GM18861 (cell line): ENCODE measurements around the gene PYGO2.
A peak's percentile ranks its signal among the peaks of the same experiment; 100 is the strongest.

Experiments used
- ATAC-seq: cut with Tn5 transposase; IDR thresholded peaks from one replicate; pipeline ENCODE4 v1.9.1; 2021; ENCODE audit not compliant: unreplicated experiment

Gene PYGO2

DNA sequence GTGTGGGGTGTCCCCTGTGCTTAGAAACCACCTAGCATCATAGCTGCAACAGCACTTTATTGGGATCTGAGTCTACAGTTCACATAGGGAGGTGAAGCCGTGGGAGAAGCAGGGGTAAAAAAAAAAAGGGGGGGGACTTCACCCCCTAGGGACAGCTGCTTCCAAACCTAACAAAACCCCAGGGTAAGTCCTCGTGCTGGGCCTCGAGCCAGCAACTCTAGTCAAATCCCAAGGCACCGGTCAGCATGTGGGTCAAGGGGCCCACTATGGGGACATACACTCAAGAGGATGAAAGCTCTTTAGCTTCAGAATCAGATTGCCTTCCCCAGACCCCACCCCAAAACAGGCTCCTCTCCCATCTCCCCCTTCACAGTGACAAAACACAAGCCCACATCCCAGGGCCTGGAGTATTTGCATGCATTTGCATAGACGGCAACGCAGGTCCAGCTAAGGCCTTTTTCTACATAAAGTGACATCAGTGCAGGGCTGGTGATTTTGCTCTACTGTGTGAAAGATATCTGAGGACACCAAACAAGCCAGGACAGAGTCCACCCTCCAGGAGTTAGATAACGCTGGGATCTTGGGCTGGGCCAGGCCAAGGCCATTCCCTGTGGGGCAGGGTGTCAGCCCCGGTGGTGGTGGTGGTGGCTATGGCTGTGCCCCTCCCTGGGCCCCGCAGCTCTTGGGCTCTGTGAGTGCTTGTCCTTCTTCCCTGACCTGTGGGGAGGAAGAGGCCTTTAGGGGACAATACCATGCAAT, 17.0 kb downstream of the PYGO2 start:
- no peak for ATAC-seq

DNA sequence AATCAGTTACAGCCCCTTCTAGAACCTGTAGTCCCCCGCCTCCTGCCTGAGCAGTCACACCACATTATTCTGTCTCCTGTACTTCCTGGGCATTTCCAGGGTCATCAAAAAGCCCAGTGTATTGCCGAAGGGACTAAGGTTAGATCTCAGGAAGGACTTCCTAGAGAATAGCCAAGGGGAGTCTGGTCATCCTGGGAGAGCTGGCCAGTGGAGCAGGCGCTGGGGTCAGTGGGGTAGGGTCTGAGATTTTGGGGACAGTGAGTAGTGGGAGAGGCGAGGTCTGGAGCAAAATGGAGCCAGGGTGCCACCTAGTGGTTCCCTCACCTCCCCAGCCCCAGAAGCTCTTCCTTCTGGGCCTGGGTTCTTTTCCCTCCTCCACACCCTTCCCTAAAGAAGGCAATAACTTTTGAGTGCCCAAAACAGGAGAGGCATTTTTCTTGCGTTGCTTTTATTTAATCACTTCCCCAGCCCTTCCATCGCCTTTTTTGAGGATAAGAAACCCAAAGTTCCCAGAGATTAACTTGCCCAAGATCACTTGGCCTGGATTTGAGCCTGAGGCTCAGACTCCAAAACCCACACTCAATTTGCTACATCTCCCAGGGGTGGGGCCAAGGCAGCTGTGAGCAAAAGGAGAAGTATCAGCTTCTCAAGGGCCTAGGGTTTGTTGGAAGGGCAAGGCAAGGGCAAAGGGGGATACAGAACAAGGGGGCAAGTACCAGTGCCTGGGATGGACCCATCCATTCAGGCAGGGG, 17.8 kb downstream of the PYGO2 start:
- no peak for ATAC-seq

DNA sequence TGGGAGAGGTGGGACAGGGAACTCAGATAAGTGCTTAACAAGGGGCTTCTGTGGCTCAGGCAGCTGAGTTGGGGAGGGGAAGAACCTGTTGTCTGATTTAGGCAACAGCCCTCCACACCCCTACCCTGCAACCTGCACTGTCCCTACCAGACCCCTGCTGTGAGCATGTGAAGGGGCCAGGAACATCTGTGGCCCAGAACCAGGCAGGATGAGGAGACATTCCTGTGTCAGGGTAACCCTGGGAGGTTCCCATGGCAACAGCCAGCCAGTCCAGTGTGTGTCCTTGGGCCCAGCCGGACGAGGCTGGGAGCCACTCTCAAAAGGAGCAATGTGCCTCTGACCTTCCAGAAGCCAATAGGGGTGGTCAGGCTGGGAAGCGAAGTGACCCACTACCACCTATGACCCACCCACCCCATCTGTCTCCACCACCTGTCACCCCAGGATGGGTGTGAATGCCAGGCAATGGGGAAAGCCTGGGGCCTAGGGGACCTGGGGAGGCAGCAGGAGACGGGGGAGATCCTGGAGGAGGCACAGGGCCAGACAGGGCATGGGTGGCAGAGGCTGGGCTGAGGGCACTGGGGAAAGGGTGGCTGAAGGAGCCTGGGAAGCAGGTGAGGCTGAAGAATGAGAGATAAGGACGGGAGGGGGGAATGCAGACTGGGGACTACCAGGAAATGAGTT, 20.1 kb downstream of the PYGO2 start:
- ATAC-seq = no peak

DNA sequence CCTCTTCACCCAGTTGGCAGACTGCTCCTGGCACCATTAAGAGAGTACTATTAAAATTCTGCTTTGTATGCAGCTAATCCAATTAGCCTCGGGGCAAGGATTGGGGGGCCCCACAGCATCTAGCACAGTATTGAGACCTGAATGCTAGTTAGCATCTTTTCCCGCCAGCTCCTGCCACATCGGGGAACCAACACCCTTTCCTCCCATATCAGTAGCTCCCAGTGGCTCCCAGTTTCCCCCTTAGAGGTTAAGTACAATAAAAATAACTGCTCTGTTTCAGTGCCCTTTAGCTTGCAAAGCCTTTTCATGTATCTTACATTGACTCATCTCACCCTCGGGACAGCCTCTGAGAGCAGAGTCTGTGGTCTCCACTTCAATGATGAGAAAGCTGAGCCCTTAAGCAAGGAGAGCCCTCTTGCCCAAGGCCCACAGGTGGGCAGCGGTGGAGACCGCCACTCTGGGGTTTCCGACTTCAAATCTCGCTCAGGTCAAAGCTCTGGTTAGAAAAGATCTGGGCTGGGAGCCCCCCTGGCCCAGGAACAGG, 20.9 kb downstream of the PYGO2 start:
- no peak for ATAC-seq

DNA sequence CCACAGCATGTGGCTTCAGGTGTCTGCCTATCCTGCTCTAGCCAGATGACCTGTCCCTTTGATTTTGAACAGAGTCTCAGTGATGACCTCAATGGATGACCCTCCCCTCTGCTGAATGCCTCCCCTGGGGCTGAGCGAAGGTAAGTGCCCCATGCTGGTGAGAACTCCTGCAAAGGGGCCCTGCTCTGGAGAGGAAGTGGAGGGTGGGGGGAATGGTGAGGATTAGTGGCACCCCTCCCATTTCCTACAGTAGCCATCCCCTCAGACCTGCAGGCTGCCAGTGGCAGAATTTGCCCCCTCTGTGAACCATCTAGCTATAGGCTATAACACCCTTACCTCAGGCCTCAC, 21.4 kb downstream of the PYGO2 start:
- ATAC-seq = no peak

DNA sequence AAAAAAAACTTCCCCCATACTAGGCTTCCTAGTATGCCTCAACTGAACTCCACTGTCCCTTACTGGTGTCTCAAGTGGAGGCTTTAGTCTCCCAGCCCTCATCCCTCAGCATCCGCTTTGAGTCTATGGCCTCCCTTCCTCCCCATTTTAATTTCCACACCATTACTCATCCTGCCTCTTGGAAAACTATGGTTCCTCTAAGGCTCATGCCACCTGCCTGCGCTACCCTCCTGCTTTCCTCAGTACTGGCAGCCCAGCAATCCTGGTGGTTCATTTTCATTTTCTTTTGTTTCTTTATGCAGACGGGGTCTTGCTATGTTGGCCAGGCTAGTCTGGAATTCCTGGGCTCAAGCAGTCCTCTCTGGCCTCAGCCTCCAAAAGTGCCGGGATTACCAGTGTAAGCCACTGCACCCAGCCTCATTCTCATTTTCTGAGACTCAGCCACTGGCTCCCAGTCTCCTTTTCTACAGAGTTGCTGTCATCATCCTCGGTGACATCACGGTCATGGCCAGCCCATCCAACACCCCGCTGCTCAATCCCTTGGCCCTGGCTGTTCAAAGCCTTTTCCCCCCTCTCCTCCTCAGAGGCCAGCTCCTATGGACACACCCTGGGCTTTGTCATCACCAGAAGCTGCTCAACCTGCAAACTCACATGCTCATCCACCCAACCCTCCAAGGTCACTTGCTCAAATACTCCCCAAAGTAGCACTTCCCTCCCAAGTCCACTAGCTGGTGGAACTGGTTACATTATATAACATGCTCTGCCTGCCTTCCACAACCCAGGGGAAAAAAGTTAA, 22.8 kb downstream of the PYGO2 start:
- ATAC-seq = no peak

DNA sequence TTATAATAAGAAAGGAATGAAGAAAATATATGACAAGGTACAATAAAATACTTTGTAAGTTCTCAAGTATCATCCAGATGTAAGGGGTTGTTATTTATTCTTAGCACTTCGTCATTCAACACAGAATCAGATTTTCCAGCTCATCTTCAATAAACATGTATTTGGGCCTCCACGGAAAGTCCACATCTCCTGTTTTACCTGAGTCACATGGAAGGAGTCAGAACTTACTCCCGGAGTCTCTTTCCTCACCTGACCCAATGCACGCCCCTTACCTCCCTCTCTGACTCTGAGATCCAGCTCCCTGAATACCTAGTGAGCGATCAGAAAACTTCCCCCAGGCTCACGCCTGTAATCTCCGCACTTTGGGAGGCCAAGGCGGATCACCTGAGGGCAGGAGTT, 23.6 kb downstream of the PYGO2 start:
- no peak for ATAC-seq

DNA sequence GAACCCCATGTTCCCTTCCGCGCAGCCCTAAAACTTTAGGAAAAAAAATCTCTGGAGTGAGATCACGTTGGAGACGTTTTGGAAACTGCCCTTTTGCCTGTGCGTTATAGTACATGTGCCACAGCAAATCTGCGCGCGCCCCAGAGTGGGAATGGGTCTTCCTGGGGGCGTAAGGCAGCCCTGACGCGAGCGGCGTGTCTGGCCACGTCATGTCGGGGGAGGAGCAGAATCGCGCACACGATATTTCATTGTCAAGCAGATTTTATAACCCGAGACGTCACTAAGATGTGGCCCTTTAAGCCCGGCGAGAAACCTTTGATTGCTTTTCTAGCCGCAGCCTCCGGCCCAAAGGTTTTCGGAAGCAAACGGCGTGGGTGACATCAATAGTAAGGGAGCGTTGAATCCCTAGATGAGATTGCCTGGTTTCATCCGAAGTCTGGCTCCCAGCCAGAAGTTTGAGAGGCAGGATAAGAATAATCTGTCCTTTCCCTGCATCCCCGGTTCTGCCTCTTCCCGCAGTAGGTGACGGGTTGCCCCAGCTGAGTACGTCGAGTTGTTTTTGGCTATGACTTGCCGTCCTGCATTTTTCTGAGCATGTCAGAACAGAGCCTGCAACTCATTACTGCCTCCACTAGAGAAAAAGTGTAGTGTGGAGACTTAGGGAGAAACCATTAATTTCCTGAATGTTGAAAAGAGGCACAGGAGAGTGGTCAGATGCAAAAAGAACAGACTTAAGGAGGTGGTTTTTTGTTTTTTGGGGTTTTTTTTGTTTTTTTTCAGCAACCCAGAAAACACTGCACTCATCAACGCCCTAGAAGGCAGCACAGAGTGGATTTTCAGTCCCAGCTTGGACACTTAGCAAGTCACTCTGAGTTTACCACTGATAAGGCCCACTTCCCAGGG, 24.2 kb downstream of the PYGO2 start:
- peak; percentile 38 for ATAC-seq

DNA sequence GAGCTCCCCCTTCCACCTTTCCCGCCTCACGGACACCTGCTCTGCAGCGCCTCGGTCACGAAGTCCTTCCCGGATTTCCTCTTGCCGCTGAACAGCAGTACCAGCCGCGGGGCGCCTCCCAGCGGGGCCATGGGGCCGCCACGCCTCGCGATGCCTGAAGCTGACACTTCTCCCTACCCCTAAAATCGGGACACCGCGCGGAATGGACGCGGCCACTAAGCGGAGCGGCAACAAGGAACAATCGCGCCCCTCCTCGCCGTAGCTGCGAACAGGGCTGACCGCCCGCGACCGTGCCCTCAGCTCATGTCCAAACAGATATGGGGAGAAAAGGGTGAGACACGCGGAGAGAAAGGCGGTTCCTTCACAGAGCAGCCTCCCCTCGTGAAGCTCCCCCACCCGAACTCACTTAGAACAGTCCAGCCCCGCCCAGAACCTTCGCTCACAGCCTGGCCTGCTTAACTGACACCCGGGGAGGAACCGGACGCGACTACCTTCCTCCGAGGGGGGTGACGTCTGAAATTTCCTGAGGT, 25.0 kb downstream of the PYGO2 start, which contains the start of gene PMVK:
Gene PMVK (minus strand): TSS at position 165 of the 530 bp plus-strand sequence. CDS start 34 bp downstream, at position 131.
- ATAC-seq = peak; percentile 34

DNA sequence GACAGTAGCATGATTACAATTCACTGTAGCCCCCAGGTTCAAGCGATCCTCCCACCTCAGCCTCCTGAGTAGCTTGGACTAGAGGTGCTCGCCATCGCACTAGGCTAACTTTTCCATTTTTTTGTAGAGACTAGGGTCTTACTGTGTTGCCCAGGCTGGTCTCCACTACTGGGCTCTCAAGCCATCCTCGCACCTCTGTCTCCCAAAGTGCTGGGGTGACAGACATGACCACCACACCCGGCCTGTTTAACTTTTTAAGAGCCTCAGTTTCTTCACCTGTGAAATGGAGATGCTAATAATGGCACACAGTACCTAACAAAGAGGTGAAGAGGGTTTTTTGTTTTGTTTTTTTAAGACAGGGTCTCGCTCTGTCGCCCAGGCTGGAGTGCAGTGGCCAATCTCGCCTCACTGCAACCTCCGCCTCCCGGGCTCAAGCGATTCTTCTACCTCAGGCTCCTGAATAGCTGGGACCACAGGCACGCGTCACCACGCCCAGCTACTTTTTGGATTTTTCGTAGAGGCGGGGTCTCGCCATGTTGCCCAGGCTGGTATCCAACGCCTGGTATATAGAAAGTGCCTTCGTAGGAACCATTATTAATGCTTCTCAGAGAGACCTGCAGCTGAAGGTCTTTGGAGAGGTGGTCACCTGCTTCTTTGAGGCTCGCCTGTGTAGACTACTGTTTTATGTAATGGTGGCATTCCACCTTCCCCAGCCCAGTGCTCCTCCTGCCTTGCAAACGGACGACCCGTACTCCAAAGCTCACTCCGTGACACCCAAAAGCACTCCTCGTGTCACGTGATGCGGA, 25.6 kb downstream of the PYGO2 start:
- ATAC-seq = no peak

DNA sequence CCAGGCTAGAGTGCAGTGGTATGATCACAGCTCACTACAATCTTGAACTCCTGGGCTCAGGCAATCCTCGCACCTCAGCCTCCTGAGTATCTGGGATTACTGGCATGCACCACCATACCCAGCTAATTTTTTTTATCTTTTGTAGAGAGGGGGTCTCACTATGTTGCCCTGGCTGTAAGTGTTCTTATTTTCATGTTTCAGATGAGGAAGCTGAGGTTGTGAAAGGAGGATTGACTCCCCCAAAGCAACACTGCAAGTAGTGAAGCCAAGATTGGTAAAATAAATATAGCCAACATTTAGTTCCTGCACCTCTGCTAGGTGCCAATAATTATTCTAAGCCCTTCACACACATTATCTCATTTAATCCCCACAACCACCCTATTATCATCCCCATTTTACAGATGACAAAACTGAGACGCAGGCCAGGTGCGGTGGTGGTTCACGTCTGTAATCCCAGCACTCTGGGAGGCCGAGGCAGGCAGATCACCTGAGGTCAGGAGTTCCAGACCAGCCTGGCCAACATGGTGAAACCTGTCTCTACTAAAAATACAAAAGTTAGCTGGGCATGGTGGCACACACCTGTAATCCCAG, 27.1 kb downstream of the PYGO2 start:
- no peak for ATAC-seq

DNA sequence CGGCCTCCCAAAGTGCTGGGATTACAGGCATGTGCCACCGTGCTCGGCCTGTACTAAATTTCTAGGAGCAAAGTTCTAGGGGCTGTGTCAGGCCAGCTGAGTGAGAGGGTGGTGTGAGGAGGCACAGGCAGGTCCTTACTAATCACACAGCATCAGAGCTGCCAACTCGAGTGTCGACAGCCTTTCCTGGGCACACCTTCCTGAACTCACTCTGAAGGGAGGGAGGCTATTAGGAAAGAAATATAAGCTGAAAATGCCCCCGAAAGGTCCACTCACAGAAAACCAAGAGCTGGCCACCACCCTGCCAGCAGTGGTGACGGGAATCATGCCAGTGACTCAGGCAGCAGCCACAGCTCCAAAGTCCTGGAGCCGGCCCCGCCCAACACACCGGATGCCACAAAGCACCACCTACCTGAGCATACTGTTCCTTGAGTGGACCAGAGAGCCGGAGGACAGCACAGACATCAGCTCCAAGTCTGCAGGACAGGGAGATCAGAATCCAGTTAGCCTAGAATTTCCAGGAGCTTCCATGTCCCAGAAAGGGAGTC, 29.6 kb downstream of the PYGO2 start:
- no peak for ATAC-seq

DNA sequence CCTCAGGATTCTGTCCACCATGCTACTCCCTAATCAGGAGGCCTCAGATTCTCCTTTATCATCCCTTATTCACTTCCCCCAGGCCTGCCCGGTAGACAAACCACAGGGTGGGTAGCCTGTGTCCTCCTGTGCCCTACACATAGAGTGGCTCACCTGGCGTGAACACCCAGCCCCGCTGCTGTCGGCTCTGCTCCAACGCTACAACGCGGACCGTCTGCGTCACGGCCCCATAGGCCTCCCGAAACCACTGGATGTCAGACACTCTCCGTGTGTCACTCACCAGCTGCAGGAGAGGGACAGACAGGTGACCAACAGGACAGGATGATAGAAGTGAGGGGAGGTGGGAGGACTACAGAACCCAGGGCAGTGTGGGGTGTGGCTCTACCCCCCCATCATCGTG, 35.4 kb downstream of the PYGO2 start:
- ATAC-seq = no peak

DNA sequence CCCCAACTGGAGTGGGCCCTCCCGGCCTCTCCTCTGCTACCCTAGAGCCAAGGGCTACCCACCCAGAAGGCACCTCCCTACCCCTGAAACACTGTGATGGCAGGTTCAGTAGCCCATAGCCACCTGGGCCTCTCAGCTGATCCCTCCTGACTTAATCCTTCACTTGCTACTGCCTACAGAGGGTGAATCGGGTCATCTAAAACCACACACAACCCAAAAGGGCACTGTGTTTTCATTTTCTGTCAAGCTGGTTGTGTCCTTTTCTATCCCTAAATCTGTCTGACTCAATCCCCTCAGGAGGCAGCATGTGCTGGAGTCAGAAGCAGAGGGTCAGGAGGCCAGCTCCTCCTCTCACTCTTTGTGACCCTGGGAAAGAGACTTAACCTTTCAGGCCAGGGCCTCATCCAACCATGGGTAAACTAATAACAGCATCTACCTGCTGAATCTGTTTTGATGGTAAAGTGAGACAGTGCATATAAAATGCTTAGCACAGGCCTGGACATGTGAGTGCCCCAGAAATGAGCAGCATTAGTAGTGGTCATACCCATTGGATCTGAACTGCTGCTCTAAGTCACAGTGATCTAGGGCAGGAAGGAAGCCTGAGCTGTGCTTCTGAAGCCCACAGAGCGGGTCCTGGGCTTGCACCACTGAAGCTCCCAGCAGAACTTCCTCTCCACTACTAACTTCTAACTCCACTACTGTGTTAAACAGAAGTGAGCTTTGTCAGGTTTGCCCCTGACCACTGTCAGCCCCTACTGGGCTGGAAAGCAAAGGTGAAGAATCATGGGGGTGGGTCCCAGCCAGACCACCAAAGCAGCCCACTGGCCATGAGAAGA, 36.0 kb downstream of the PYGO2 start:
- ATAC-seq = no peak

DNA sequence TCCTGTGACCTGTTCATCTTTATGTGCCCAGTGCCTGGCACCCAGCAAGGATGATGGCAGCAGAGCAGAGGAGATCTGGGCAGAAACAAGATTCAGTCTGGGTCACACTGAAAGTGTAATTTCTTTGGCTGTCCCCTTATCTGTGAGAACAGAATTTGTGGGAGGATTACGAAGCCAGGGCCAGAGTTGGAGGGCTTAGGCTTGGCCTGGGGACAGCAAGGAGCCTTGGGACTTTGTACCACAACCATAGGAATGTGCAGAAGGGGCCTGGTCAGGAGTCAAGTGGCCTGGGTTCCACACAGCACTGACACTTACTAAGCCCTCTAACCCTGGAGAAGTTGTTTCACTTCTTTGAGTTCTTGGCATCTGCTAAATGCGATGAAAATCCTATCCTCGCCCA, 37.9 kb downstream of the PYGO2 start:
- no peak for ATAC-seq

DNA sequence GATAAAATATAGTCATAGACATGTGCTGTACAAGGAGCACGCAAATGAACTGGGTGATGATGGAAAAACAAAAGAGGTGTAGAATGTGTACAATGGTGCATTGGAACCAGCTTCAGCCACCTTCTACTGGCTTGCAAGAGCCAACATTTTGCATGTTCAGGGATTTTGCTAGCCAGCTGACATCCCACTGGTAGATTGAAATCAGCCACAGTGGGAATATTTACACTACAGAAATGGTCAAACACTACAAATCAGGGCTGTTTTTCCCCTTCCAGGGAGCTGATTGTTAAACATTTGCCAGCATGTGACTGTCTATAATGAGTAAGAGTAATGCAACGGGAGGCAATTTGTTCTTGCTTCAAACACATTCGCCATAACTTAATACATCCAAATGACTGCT, 48.3 kb downstream of the PYGO2 start:
- ATAC-seq = no peak

DNA sequence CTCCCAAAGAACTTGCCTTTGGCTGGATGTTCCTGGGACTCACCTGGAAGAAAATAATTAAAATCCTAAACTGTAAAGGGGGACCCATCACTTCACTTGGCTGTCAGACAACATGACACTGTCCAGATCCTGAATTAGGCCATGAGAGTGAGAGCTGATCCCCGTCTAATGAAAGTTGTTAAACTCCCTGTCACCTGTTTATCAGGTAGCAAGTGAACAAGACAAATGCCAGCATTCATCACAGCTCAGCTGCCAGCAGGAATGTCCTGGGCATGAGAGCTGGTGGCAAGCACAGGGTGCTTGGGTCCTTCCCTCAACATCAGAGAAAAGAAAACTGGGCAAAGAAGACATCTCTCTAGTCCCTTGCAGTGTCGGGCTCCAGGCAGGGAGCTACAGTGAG, 48.8 kb downstream of the PYGO2 start:
- no peak for ATAC-seq
